Measurements from ENCODE around the gene TMEM204.
"Not testable (repeated sequence)": the region's sequence is repeated elsewhere in the genome, so short reads cannot be mapped to it uniquely, and the experiment has no call there.

TMEM204 gene

GRCh38 chr16:1560866-1561265, 27.4 kb downstream of the TMEM204 start:
- no peak for DNase-seq

DNA sequence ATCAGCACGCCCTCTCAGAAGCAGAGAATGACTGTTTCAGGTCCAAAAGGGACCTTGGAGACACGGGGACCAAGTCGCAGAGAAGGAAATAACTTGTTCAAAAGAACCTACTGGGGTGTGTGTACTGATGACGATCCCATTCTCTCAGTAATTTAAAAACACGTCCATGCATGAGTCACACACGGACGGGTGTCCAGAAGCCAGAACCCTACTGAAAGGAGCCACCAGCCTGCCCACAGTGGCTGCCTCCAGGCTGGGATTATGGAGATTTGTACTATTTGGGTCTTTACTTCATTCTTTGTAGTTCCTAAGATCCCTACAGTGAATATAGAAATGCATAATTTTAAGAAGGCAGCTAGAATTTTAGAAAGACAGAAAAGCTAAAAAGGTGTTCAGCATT, 27.8 kb downstream of the TMEM204 start:
- no peak for DNase-seq

- DNase-seq = no peak
Observed at GRCh38 chr16:1561836-1562235, 28.4 kb downstream of the TMEM204 start.

DNA sequence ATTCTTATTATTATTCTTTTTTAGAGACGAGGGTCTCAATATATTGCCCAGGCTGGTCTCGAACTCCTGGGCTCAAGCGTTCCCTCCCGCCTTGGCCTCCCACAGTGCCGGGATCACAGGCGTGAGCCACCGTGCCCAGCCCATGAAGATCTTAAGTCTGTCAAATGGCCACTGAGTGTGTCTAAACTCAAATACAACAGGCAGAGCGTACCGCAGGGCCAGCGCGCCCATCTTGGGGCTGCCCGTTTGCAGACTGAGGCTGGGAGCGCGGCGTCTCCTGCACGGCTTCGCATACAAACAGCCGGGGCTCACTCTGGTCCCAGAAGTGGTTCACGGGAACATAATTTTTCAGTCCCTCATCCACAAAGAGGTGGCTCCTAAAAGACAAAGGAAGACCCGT, 30.3 kb downstream of the TMEM204 start:
- no peak for DNase-seq

DNA sequence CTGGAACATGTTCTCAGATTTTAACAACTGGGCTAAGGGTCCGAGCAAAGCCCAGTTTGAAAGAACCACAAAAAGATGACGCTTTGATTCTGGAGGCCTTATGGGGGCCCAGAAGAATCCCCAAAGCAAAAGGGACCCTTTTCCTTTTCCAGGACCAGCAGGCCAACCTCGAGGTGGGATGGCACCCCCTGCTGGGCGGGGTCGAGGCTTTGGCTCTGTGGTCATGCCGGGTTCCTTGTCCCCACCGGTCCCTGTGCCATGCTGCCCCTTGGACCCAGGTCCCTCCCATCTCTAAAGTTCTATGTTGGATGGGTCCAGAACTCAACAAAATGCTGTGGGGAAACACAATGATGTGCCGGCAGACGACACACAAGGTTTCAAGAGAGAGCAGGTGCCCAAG, 30.9 kb downstream of the TMEM204 start:
- DNase-seq = no peak

- no peak for DNase-seq
Observed at GRCh38 chr16:1565083-1565805, 31.8 kb downstream of the TMEM204 start.

DNA sequence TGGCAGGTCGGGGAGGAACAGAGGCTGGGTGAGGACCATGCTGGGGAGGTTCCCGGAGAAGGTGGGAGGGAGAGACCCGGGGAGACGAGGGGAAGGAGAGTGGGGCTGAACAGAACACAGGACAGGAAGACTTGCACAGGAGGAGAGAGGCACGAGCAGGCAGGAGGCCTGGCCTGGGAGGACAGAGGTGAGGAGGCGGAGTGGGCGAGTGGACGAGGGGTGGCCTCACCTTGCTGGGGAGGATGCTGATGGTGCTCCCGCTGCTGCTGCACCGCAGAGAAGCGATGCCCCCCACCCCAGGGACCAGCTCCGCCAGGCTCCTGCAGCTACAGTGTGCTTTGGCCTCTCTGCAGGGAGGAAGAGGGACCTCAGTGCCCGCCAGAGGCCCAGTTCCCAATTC, 34.5 kb downstream of the TMEM204 start:
- DNase-seq = no peak

DNA sequence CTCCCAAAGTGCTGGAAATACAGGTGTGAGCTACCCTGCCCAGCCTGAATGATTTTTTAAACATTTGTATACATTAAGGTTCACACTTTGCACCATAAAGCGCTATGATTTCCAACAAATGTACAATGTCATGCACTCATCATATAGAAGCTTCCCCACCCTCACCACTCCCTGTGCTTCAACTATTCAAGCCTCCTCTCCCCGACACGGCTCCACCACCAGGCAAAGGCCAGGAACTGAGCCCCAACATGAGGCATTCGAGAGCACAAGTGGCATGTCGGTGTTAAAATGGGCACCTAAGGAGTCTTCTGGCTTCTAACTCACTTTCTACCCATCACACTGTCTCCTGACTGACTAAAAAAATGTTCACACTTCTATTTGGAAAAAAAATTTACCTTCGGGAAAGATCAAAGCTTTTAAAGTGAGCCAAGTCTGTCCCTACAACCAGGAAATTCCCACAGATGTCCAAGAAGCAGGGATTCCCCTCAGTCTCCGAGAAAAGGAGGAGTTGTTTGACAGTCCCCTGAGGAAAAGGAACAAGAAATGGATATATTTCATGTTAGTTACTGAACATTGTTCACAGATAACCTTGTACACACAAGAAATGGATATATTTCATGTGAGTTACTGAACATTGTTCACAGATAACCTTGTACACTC, 37.7 kb downstream of the TMEM204 start:
- no peak for DNase-seq

- DNase-seq = no peak
Observed at GRCh38 chr16:1572673-1573072, 39.2 kb downstream of the TMEM204 start.

GRCh38 chr16:1573301-1573700, 39.8 kb downstream of the TMEM204 start:
- no peak for DNase-seq

DNA sequence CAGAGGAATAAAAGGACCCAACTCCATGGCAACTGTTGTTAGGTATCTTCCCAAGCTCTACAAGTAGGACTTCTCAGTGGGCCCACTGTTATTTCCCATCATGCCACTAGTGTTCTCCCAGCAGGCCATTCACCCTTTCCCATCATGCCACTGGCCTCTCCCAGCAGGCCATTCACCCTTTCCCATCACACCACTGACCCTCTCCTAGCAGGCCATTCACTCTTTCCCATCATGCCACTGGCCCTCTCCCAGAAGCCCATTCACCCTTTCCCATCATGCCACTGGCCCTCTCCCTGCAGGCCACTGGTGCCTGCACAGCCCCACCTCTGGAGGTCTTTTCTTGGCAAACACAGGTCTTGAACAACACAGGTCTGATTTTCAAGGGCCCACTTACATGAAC, 42.1 kb downstream of the TMEM204 start:
- no peak for DNase-seq

DNA sequence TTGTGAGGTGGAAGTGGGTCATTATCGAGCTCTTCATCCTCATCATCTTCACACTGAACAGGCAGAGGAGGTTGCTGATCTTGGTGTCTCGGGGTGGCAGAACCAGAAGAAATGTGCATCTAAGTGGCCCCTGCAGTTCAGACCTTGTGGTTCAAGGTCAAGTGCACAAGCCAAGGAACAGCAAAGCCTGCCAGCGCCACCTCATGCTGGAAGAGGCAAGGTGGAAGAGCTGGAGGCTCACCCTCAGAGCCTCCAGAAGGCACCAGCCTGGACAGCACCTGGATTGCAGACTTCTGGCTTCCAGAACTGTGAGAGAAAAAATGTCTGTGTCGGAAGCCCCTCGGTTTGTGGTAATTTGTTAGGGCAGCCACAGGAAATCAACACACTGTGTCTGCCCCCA, 45.7 kb downstream of the TMEM204 start:
- no peak for DNase-seq

DNA sequence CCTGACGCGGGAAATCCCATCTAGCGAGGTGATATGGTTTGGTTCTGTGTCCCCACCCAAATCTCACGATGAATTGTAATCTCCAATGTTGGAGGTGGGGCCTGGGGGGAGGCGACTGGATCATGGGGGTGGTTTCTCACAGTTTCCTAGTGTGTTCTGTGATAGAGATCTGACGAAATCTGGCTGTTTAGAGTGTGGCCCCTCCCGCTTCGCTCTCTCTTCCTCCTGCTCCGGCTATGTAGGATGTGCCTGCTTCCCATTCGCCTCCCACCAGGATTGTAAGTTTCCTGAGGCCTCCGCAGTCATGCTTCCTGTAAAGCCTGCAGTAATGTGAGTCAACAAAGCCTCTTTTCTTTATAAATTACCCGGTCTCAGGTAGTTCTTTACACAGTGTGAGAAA, 46.8 kb downstream of the TMEM204 start:
- no peak for DNase-seq

DNA sequence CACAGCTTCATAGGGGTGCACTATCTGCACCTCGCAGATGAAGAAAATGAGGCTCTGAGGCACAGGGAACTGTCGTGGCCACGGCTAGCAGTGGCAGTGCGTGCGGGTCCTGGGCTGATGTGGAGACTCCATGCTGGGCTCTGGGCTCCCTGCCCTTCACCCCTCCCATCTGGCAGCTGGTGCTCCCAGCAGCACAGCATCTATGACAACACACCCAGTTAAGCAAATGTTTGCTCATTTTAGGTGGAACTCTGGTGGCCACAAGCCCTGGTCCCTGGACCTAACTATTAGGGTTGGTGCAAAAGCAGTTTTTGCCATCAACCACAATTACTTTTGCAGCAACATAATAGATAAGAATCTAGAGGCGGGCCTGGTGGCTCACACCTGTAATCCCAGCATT, 47.5 kb downstream of the TMEM204 start:
- DNase-seq = peak; percentile 92

DNA sequence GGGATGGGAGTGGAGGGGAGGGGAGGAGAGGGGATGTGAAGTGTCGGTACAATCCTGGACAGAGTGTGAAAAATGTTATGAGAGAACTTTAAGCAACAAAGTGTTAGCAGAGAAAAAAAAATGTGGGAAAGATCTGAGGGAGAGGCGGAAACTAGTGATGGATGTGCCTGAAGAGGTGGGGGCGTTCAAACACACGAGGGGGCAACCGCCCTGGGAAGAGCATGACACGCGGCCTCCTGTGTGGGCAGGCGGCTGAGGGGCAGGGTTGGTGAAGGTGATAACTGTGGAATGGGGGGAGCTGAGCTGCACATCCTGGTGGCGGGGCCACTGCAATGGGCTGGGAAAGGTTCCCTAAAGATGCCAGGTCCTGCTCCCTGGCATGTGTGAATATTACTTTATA, 48.3 kb downstream of the TMEM204 start:
- DNase-seq = no peak

GRCh38 chr16:1583180-1583579, 49.7 kb downstream of the TMEM204 start:
- no peak for DNase-seq

- DNase-seq = no peak
Observed at GRCh38 chr16:1584926-1585484, 51.5 kb downstream of the TMEM204 start.

DNA sequence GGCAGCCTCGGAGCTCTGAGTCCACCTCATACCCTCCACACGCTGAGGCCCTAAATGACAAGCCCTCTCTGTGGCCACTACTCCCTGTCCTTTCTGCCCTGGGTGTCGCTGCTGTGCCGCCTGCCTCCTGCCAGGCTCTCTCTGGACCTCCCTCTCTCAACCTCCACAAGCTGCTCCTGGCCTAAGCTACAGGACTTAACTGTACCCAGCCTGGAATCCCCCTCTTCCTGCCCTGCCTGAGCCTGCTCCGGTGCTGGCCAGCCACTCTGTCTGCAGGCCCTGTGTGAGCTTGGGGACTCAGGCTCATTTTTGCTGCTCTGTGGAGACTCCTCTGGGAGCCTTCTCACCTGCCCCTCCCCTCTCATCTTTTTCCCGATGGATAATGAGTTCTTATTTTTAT, 56.9 kb downstream of the TMEM204 start:
- DNase-seq = no peak

GRCh38 chr16:1590930-1591705, 57.7 kb downstream of the TMEM204 start:
- no peak for DNase-seq

GRCh38 chr16:1592446-1592845, 59.0 kb downstream of the TMEM204 start:
- DNase-seq = no peak

GRCh38 chr16:1595511-1595910, 62.0 kb downstream of the TMEM204 start:
- DNase-seq = not testable (repeated sequence)

DNA sequence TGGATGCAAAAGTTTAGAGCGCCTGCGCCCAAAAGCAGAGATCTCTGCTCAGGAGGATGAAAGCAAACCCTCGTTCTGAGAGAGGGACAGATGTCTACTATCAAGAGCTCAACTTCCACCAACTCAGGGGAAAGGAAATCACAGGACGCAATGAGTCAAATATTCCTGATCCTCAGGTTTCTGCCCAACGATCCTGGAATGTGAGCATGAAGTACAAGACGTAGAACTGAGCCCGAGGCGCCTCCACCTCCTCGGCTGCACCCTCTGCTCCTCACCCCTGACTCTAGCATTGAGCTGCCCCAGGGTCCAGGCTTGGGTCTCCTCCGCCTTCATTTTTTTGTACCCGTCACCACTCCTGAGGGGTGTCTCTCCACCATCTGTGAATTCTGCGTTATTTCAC, 63.0 kb downstream of the TMEM204 start:
- no peak for DNase-seq

DNA sequence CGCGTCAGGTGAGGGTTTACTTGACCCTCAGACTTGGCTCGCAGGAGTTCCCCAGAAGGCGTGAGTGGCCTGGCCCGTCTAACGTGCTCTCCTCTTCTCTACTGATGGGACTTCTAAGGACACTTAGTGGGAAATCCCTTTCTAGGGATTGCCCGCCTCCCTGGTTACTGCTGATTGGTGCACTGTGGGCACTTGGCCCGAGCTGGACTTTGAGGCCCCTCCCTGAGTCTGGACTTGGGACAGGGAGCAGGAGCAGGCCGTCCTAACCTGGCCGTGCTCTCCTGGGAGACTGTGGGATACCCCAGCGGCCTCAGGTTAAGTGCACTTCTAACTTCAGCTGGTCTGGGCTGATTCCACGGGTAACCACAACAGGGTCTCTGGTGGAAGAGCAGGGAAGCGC, 63.7 kb downstream of the TMEM204 start:
- DNase-seq = no peak

GRCh38 chr16:1601031-1601430, 67.6 kb downstream of the TMEM204 start:
- no peak for DNase-seq
